Uterus (tissue), 2 donors: ENCODE measurements around the gene CHST14.

ENCODE experiments used
- CTCF ChIP-seq, 4 experiments: fragments of 200-600 bp in 2 of 4; fragments of 450-650 bp in 2 of 4; sonication (generic) in 2 of 4; IDR thresholded peaks; one replicate each; pipeline ENCODE4 v1.5.1; 2016 to 2019; ENCODE audit warnings: antibody characterized with exemption in 4 of 4, mild to moderate bottlenecking in 2 of 4, moderate library complexity in 1 of 4
- POLR2A ChIP-seq, 2 donors: fragments of 450-650 bp; IDR thresholded peaks; one replicate each; pipeline ENCODE4 v1.6.1; 2016; ENCODE audit warnings: antibody characterized with exemption in 2 of 2, mild to moderate bottlenecking in 1 of 2, moderate library complexity in 1 of 2

GRCh38 chr15:40428185-40428584, 42.6 kb upstream of the CHST14 start:
- TF ChIP-seq POLR2A (IDR thresholded peaks at IDR 0.05) (no peak), CTCF (IDR thresholded peaks at IDR 0.05) (no peak)
